SK-N-SH (cell line): ENCODE data around the gene STH. TPM values are rescaled to one million over a fixed set of nuclear protein-coding genes. Genes with fewer than 3 reads are reported as not detected.

Experiments
- CTCF ChIA-PET: fragments of 300-600, 350-600 bp; formaldehyde crosslinking; extraction: SDS; loops from one replicate; lab custom pipeline; 2021; lab: Yijun Ruan, JAX
- POLR2A ChIA-PET: fragments of 350-600 bp; sonication (Branson Sonifier 250); formaldehyde crosslinking; extraction: SDS; loops from one replicate; lab custom pipeline; 2020; ENCODE audit warnings: antibody characterized with exemption, inconsistent platforms; lab: Yijun Ruan, JAX
- DNase-seq: peaks from one replicate; pipeline ENCODE4 v3.0.0; 2012
- H2AFZ ChIP-seq: fragments of 200-600 bp; sonication (generic); 2 replicates; pipeline ENCODE4 v1.8.1; 2016; ENCODE audit warnings: antibody characterized with exemption, mild to moderate bottlenecking, low read depth
- H3F3A ChIP-seq: fragments of 200-600 bp; sonication (generic); replicated peaks from 2 replicates; pipeline ENCODE3; 2016; ENCODE audit warnings: antibody characterized with exemption, mild to moderate bottlenecking; ENCODE audit not compliant: insufficient read depth
- H3K27ac ChIP-seq, 2 experiments: fragments of 200-500 bp in 1 of 2; fragments of 200-600 bp in 1 of 2; sonication (Bioruptor generic) in 1 of 2; sonication (generic), shearing (Covaris generic) in 1 of 2; 2 replicates each; pipeline versions ENCODE4 v1.5.1 to v1.6.1; 2014 to 2016; ENCODE audit warnings: low read depth in 2 of 2, inconsistent platforms in 1 of 2, low read length in 1 of 2, mild to moderate bottlenecking in 1 of 2, mixed read lengths in 1 of 2
- H3K27me3 ChIP-seq: fragments of 200-600 bp; sonication (generic), shearing (Covaris generic); 2 replicates; pipeline ENCODE4 v1.6.1; 2016; ENCODE audit warnings: mixed run types; ENCODE audit not compliant: insufficient read depth
- H3K36me3 ChIP-seq, 2 experiments: fragments of 200-500 bp in 1 of 2; fragments of 200-600 bp in 1 of 2; sonication (Bioruptor generic) in 1 of 2; sonication (generic) in 1 of 2; replicated peaks in 1 of 2; 2 replicates each; pipeline versions ENCODE3 to v1.5.1; 2014 to 2016; ENCODE audit warnings: low read length in 1 of 2, mild to moderate bottlenecking in 1 of 2; ENCODE audit not compliant: insufficient read depth in 2 of 2, control insufficient read depth in 1 of 2
- H3K4me1 ChIP-seq, 2 experiments: fragments of 200-500 bp in 1 of 2; fragments of 200-600 bp in 1 of 2; sonication (Bioruptor generic) in 1 of 2; sonication (generic), shearing (Covaris generic) in 1 of 2; 2 replicates each; pipeline versions ENCODE4 v1.5.1 to v1.6.1; 2014 to 2016; ENCODE audit warnings: low read depth in 1 of 2, low read length in 1 of 2, mixed run types in 1 of 2; ENCODE audit not compliant: insufficient read depth in 2 of 2, control insufficient read depth in 1 of 2
- H3K4me2 ChIP-seq: fragments of 200-600 bp; sonication (generic), shearing (Covaris generic); 2 replicates; pipeline ENCODE4 v1.6.1; 2017; ENCODE audit warnings: mixed run types
- H3K4me3 ChIP-seq, 2 experiments: fragments of 200-500 bp in 1 of 2; fragments of 200-600 bp in 1 of 2; sonication (Bioruptor generic) in 1 of 2; sonication (generic), shearing (Covaris generic) in 1 of 2; 2 replicates each; pipeline versions ENCODE4 v1.5.1 to v1.8.1; 2014 to 2016; ENCODE audit warnings: low read depth in 2 of 2, inconsistent platforms in 1 of 2, low read length in 1 of 2, mild to moderate bottlenecking in 1 of 2, mixed read lengths in 1 of 2, moderate library complexity in 1 of 2
- H3K79me2 ChIP-seq: fragments of 200-600 bp; sonication (generic); 2 replicates; pipeline ENCODE4 v1.8.1; 2017; ENCODE audit warnings: mild to moderate bottlenecking; ENCODE audit not compliant: insufficient read depth
- H3K9ac ChIP-seq: fragments of 200-600 bp; sonication (generic); 2 replicates; pipeline ENCODE4 v1.6.1; 2017; ENCODE audit warnings: mixed run types
- H3K9me2 ChIP-seq: fragments of 200-600 bp; sonication (generic); 2 replicates; pipeline ENCODE4 v1.6.1; 2017; ENCODE audit warnings: mixed run types
- H3K9me3 ChIP-seq: fragments of 200-600 bp; sonication (generic); 2 replicates; pipeline ENCODE4 v1.6.1; 2017; ENCODE audit warnings: mixed run types, mild to moderate bottlenecking, moderate library complexity
- H4K20me1 ChIP-seq: fragments of 200-600 bp; sonication (generic); 2 replicates; pipeline ENCODE4 v1.6.1; 2017; ENCODE audit warnings: mild to moderate bottlenecking, mixed run types; ENCODE audit not compliant: insufficient read depth
- CHD2 ChIP-seq: fragments of 150-350 bp; IDR thresholded peaks from 2 replicates; pipeline ENCODE4 v1.6.1; 2018; ENCODE audit warnings: low read length; ENCODE audit not compliant: partially characterized antibody
- ELF1 ChIP-seq: IDR thresholded peaks from 2 replicates; pipeline ENCODE4 v1.4.0; 2012
- EP300 ChIP-seq, 2 experiments: IDR thresholded peaks; 2 replicates each; pipeline versions ENCODE4 v1.4.0 to v1.6.1; 2012; ENCODE audit warnings: borderline replicate concordance in 1 of 2, low read depth in 1 of 2, low read length in 1 of 2
- FOSL2 ChIP-seq: IDR thresholded peaks from 2 replicates; pipeline ENCODE4 v1.4.0; 2012; ENCODE audit warnings: low read depth, mild to moderate bottlenecking, moderate library complexity, borderline replicate concordance
- FOXM1 ChIP-seq: IDR thresholded peaks from 2 replicates; pipeline ENCODE4 v1.4.0; 2012; ENCODE audit warnings: low read depth, mild to moderate bottlenecking
- GATA2 ChIP-seq: sonication (generic); formaldehyde crosslinking; IDR thresholded peaks from 2 replicates; pipeline ENCODE4 v1.5.0; 2020; ENCODE audit warnings: mild to moderate bottlenecking, missing genetic modification reagents
- POLR2AphosphoS5 ChIP-seq: IDR thresholded peaks from 2 replicates; pipeline ENCODE4 v1.6.1; 2012; ENCODE audit warnings: low read depth, low read length
- RFX5 ChIP-seq: IDR thresholded peaks from 2 replicates; pipeline ENCODE4 v1.6.1; 2012; ENCODE audit warnings: mild to moderate bottlenecking, improper control_type of control experiment, low read length
- SMC3 ChIP-seq: IDR thresholded peaks from 2 replicates; pipeline ENCODE4 v1.6.1; 2012; ENCODE audit warnings: low read depth, low read length, improper control_type of control experiment
- TAF1 ChIP-seq: IDR thresholded peaks from 2 replicates; pipeline ENCODE4 v1.6.1; 2012; ENCODE audit warnings: low read depth, mild to moderate bottlenecking, low read length, moderate library complexity, borderline replicate concordance
- TCF12 ChIP-seq: IDR thresholded peaks from 2 replicates; pipeline ENCODE4 v1.4.0; 2012
- TEAD4 ChIP-seq: IDR thresholded peaks from 2 replicates; pipeline ENCODE4 v1.4.0; 2012; ENCODE audit warnings: mild to moderate bottlenecking, borderline replicate concordance; ENCODE audit not compliant: insufficient read depth
- USF2 ChIP-seq: fragments of 150-350 bp; IDR thresholded peaks from 2 replicates; pipeline ENCODE4 v1.6.1; 2017; ENCODE audit warnings: antibody characterized with exemption, low read length, low read depth, borderline replicate concordance
- WGBS: methylation state at CpG from one replicate; pipeline ENCODE4 v1.1.6; 2017; ENCODE audit warnings: low lambda C conversion rate; 5-methylcytosine and 5-hydroxymethylcytosine counted together
- polyA plus RNA-seq, 3 experiments: library from polyadenylated mRNA; depleted of rRNA; stranded (reverse); fragments of >200 nt; gene quantifications; 2 replicates each; pipeline ENCODE4 v1.2.3, GENCODE V29; 2012
- TF ChIP-seq, protein P1 (sequence below): IDR thresholded peaks from 2 replicates; pipeline ENCODE4 v1.4.0; 2012; ENCODE audit warnings: low read depth
- TF ChIP-seq, protein P2 (sequence below): IDR thresholded peaks from 2 replicates; pipeline ENCODE4 v1.4.0; 2012; ENCODE audit warnings: low read depth, borderline replicate concordance

Gene STH
- polyA plus RNA-seq, 1 of the 3 experiments (the other 2 are of a cell fraction), result not detected

- TF ChIP-seq, protein P1, sequence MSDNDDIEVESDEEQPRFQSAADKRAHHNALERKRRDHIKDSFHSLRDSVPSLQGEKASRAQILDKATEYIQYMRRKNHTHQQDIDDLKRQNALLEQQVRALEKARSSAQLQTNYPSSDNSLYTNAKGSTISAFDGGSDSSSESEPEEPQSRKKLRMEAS, result no peak
- TF ChIP-seq, all 33 proteins: peak for 0
These were observed 22.1 kb upstream of the STH start (continued) for GRCh38 chr17:45976755-45977505.

DNA sequence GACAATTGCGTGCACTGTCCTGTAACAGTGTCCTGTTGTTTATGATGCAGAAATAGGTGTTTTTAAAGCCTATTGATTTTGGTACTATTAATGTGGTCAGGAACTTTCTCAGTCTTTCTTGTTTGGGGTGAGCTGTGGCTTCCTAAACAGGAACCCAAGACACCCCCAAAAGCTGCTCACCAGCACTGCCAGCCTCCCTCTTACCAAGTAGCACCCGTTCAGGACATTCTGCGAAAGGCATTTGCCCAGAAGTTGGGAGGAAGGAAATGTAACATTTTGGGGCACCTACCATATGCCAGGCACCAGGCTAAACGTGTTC lies 21.6 kb upstream of the STH start:
- H3K27me3 ChIP-seq, result peaks cover 3% of the 10 kb centered on the region; the same call in 1 of the 2 replicates
- no peaks in the 10 kb centered on the region for H3F3A ChIP-seq
- H3K4me3 ChIP-seq, result no peak overlapping the region
- no peak for DNase-seq
- H3K27ac ChIP-seq, result no peak overlapping the region
- H3K4me2 ChIP-seq, result no peak overlapping the region
- no peaks in the 10 kb centered on the region for H4K20me1 ChIP-seq
- no peak for TF ChIP-seq RFX5
- H3K36me3 ChIP-seq, result no peaks in the 10 kb centered on the region
- H3K9me3 ChIP-seq, result no peaks in the 10 kb centered on the region
- no peak overlapping the region for H3K9ac ChIP-seq
- ChIA-PET CTCF (interaction anchor here (1.1 to 1.4 kb wide), 2 partner anchors 13 to 24 kb away, joined by 3 to 5 read pairs; no protein-coding TSS in a partner anchor), POLR2A (no interaction called here)
- WGBS, result 66% methylated on average over 4 of the region's 4 CpGs
- H3K9me2 ChIP-seq, result no peaks in the 10 kb centered on the region
- no peaks in the 10 kb centered on the region; a peak in 1 of 4 replicates for H3K4me1 ChIP-seq
- no peaks in the 10 kb centered on the region for H3K79me2 ChIP-seq
- no peak overlapping the region for H2AFZ ChIP-seq

GRCh38 chr17:45977976-45978626 lies 20.9 kb upstream of the STH start:
- Histone ChIP-seq H3K4me1 (no peaks in the 10 kb centered on the region; a peak in 1 of 4 replicates), H4K20me1 (no peaks in the 10 kb centered on the region), H3K79me2 (no peaks in the 10 kb centered on the region), H3K9ac (no peak overlapping the region), H3K27ac (no peak overlapping the region), H3K9me2 (no peaks in the 10 kb centered on the region), H2AFZ (no peak overlapping the region), H3K27me3 (peaks cover 7% of the 10 kb centered on the region; the same call in 1 of the 2 replicates), H3K4me3 (no peak overlapping the region), H3F3A (no peaks in the 10 kb centered on the region), H3K9me3 (no peaks in the 10 kb centered on the region), H3K36me3 (no peaks in the 10 kb centered on the region), H3K4me2 (no peak overlapping the region)
- TF ChIP-seq SMC3 (no peak), POLR2AphosphoS5 (no peak), TCF12 (no peak), USF2 (no peak), EP300 (IDR thresholded peaks at IDR 0.05; ENCODE audit: borderline replicate concordance in 1 of 2, low read depth in 1 of 2, low read length in 1 of 2) (no peak), CHD2 (no peak), FOXM1 (no peak), TAF1 (no peak), FOSL2 (no peak), ELF1 (no peak), TEAD4 (no peak), RFX5 (no peak), GATA2 (no peak)
- TF ChIP-seq, protein P2, sequence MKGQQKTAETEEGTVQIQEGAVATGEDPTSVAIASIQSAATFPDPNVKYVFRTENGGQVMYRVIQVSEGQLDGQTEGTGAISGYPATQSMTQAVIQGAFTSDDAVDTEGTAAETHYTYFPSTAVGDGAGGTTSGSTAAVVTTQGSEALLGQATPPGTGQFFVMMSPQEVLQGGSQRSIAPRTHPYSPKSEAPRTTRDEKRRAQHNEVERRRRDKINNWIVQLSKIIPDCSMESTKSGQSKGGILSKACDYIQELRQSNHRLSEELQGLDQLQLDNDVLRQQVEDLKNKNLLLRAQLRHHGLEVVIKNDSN, result no peak; the same call in 1 of the 2 replicates
- ChIA-PET CTCF (interaction anchor here (1.0 to 1.7 kb wide), 4 partner anchors 12 to 84 kb away, joined by 3 to 5 read pairs (median 4); partner anchors contain the start of gene MAPT), POLR2A (no interaction called here)
- whole genome bisulfite sequencing, result 42% methylated on average over 3 of the region's 3 CpGs
- no peak for DNase-seq
